ENCODE measurements around the gene DKK3. TPM values are rescaled to one million over a fixed set of nuclear protein-coding genes. Genes with fewer than 3 reads are reported as not detected.

DKK3 gene
- total and polyA plus RNA-seq, 2 donors from 2014 or later = 49.6 to 59.5 TPM

DNA sequence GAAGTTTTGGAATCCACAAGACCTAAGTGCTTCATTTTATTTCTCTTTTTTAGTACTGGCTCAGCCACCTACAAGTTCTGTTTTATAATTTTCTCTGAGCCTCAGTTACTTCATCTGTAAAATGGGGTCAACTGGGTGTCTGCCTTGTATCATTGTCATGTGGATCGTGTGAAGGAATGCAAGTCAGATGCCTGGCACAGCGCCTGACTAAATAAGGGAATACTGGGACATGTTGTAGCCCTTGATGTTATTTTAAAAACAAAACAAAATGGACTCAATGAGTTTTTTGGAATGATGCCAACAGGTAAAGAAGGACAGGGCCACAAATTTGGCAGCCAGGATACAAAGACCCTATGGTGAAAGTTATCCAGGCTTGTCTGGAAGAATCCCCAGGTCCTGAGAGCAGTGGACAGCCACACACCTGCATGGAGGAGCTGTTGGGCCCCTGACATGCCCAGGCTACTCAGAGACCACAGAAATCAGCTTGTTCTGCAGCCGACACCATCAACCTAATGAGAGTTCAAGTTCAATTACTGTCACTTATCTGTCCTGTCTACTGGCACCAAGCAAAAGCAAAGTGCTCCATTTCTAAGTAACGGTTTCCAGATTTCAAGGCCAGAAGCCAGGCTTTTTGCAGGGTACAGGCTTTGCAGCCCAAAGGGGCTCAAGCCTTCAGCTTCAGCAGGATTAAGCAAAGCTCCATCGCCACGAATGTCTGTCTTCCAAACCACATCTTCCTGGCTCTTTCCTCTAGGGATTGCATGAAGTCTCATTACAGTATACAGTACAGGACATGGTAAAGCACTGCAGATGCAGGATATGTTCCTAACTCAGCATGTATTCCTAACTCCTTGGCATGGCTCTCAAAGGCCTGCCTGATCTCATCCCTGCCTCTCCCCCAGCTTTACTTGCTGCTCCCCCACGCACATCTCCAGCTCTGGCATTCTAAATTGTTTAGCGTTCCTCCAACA, 18.4 kb downstream of the DKK3 start:
- FAIRE-seq = no peak
- intact Hi-C loops (cut with DNase I) = no loop called here
- no peak for DNase-seq

GRCh38 chr11:11988681-11989261, 19.7 kb downstream of the DKK3 start:
- intact Hi-C loops (cut with DNase I) = no loop called here
- DNase-seq (no peak), FAIRE-seq (no peak)
- Histone ChIP-seq H3K4me3 (ENCODE audit: low read length in 3 of 3) (no peak overlapping the region), H3K9ac (ENCODE audit: low read length in 3 of 3) (no peak overlapping the region), H3K36me3 (ENCODE audit: control insufficient read depth in 2 of 3, insufficient read depth in 3 of 3, low read length in 3 of 3) (no peaks in the 10 kb centered on the region), H3K9me3 (ENCODE audit: control insufficient read depth in 2 of 3, insufficient read depth in 1 of 3, low read length in 3 of 3) (no peaks in the 10 kb centered on the region), H3K4me1 (ENCODE audit: control insufficient read depth in 2 of 3, insufficient read depth in 2 of 3, low read depth in 1 of 3, low read length in 3 of 3) (peaks cover 0 to 3% (median 0%) of the 10 kb centered on the region in 3 donors), H3K27ac (ENCODE audit: low read depth in 2 of 2, low read length in 2 of 2) (no peak overlapping the region), H3K27me3 (ENCODE audit: control insufficient read depth, insufficient read depth, low read length) (no peaks in the 10 kb centered on the region)
- TF ChIP-seq CTCF (IDR thresholded peaks at IDR 0.05; ENCODE audit: borderline replicate concordance, extremely low read depth, insufficient read depth) = no peak

More for the DNA sequence above, 18.4 kb downstream of the DKK3 start:
- Histone ChIP-seq H3K4me1 (ENCODE audit: control insufficient read depth in 2 of 3, insufficient read depth in 2 of 3, low read depth in 1 of 3, low read length in 3 of 3) (peaks cover 0 to 3% (median 0%) of the 10 kb centered on the region in 3 donors), H3K27me3 (ENCODE audit: control insufficient read depth, insufficient read depth, low read length) (no peaks in the 10 kb centered on the region), H3K36me3 (ENCODE audit: control insufficient read depth in 2 of 3, insufficient read depth in 3 of 3, low read length in 3 of 3) (no peaks in the 10 kb centered on the region), H3K9ac (ENCODE audit: low read length in 3 of 3) (no peak overlapping the region), H3K4me3 (ENCODE audit: low read length in 3 of 3) (no peak overlapping the region), H3K9me3 (ENCODE audit: control insufficient read depth in 2 of 3, insufficient read depth in 1 of 3, low read length in 3 of 3) (no peaks in the 10 kb centered on the region), H3K27ac (ENCODE audit: low read depth in 2 of 2, low read length in 2 of 2) (no peak overlapping the region)
- TF ChIP-seq CTCF (IDR thresholded peaks at IDR 0.05; ENCODE audit: borderline replicate concordance, extremely low read depth, insufficient read depth) = no peak

DNA sequence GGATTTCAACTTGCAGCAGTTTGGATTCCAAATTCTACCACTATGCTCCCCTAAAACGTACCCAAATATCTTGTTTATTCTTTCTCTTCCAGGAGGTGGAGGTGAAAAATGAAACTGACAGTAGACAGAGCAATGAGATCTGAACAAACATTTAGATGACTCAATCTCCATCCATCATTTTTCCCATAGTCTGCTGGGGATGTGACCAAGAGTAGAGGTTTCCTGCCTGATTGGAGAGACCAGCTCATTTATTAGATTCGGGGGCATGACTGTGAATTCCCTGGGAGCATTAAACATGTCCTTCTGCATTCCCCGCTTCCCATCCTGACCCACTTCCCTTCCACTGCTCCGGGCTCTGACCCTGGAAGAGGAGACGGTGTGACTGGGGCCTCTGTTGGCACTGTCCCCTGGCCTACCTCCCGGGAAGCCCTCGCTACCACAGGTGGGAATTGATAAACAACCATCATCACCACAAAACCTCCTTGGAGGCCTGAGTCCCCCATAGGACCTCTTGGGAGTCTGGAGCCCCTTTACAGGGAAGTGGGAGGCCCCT, 20.3 kb downstream of the DKK3 start:
- Histone ChIP-seq H3K9ac (ENCODE audit: low read length in 3 of 3) (no peak overlapping the region), H3K4me3 (ENCODE audit: low read length in 3 of 3) (no peak overlapping the region), H3K9me3 (ENCODE audit: control insufficient read depth in 2 of 3, insufficient read depth in 1 of 3, low read length in 3 of 3) (no peaks in the 10 kb centered on the region), H3K4me1 (ENCODE audit: control insufficient read depth in 2 of 3, insufficient read depth in 2 of 3, low read depth in 1 of 3, low read length in 3 of 3) (peaks cover 0 to 3% (median 0%) of the 10 kb centered on the region in 3 donors), H3K27ac (ENCODE audit: low read depth in 2 of 2, low read length in 2 of 2) (no peak overlapping the region), H3K36me3 (ENCODE audit: control insufficient read depth in 2 of 3, insufficient read depth in 3 of 3, low read length in 3 of 3) (no peaks in the 10 kb centered on the region), H3K27me3 (ENCODE audit: control insufficient read depth, insufficient read depth, low read length) (no peaks in the 10 kb centered on the region)
- TF ChIP-seq CTCF (IDR thresholded peaks at IDR 0.05; ENCODE audit: borderline replicate concordance, extremely low read depth, insufficient read depth) = no peak
- FAIRE-seq (no peak), DNase-seq (no peak)
- intact Hi-C loops (cut with DNase I) = no loop called here

Measured in kidney (tissue), 14 donors.